ENCODE results near the gene SLC49A3. TPM values are rescaled to one million over a fixed set of nuclear protein-coding genes. Genes with fewer than 3 reads are reported as not detected.

Gene SLC49A3
- total and polyA plus RNA-seq, 2 of the 13 experiments (the other 11 are each of a cell fraction or from before 2014, with no cell fraction given), result 0.07 to 0.17 TPM

- no peak for TF ChIP-seq ZFP90 (CRISPR knock-in tag; IDR thresholded peaks at IDR 0.05; ENCODE audit: borderline replicate concordance)
- TF ChIP-seq ZNF235 (CRISPR knock-in tag; IDR thresholded peaks at IDR 0.05; ENCODE audit: borderline replicate concordance), result no peak
- TF ChIP-seq KDM5B (CRISPR knock-in tag; IDR thresholded peaks at IDR 0.05; ENCODE audit: borderline replicate concordance), result peak; percentile 38; the same call in 1 of the 2 replicates
- TF ChIP-seq KAT8 (CRISPR knock-in tag; IDR thresholded peaks at IDR 0.05), result peak; percentile 35; the same call in 1 of the 2 replicates
- no peak for TF ChIP-seq ZNF543 (CRISPR knock-in tag; IDR thresholded peaks at IDR 0.05)
- no peak for TF ChIP-seq POLR2AphosphoS5 (IDR thresholded peaks at IDR 0.05; ENCODE audit: low read depth, low read length)
- TF ChIP-seq ZNF160 (CRISPR knock-in tag; IDR thresholded peaks at IDR 0.05), result no peak
- TF ChIP-seq ZNF484 (CRISPR knock-in tag; IDR thresholded peaks at IDR 0.05; ENCODE audit: borderline replicate concordance, low read depth), result no peak
- no peak for TF ChIP-seq ZNF597 (CRISPR knock-in tag; IDR thresholded peaks at IDR 0.05)
- TF ChIP-seq KLF6 (CRISPR knock-in tag; IDR thresholded peaks at IDR 0.05), result 0 out of 2 replicates have a peak, but pooled peaks have one; percentile 45
- TF ChIP-seq CHD4 (IDR thresholded peaks at IDR 0.05; ENCODE audit: borderline replicate concordance, low read length), result peak; percentile 33; the same call in 1 of the 2 replicates
- peak; percentile 41; the same call in 1 of the 2 replicates for TF ChIP-seq RARA (CRISPR knock-in tag; IDR thresholded peaks at IDR 0.05)
- TF ChIP-seq SIX4 (CRISPR knock-in tag; IDR thresholded peaks at IDR 0.05), result no peak
- TF ChIP-seq NBN (conservative IDR thresholded peaks at IDR 0.05), result no peak
- no peak for TF ChIP-seq ASH2L (IDR thresholded peaks at IDR 0.05; ENCODE audit: insufficient read length, low read depth, low read length)
- no peak for TF ChIP-seq PCBP2 (optimal IDR thresholded peaks at IDR 0.05; ENCODE audit: low read depth, low read length, poor library complexity, severe bottlenecking)
- TF ChIP-seq DPF2 (CRISPR knock-in tag; IDR thresholded peaks at IDR 0.05; ENCODE audit: borderline replicate concordance, low read depth), result 0 out of 2 replicates have a peak, but pooled peaks have one; percentile 2
- TF ChIP-seq ZKSCAN8 (CRISPR knock-in tag; IDR thresholded peaks at IDR 0.05; ENCODE audit: borderline replicate concordance), result no peak
- TF ChIP-seq PRDM15 (CRISPR knock-in tag; IDR thresholded peaks at IDR 0.05), result no peak
- no peak for TF ChIP-seq TCF7 (IDR thresholded peaks at IDR 0.05; ENCODE audit: low read depth)
- peak; percentile 89 for TF ChIP-seq HIC2 (CRISPR knock-in tag; IDR thresholded peaks at IDR 0.05; ENCODE audit: low read depth)
- TF ChIP-seq ZNF75D (CRISPR knock-in tag; IDR thresholded peaks at IDR 0.05; ENCODE audit: borderline replicate concordance), result no peak
- no peak for TF ChIP-seq ZNF251 (CRISPR knock-in tag; IDR thresholded peaks at IDR 0.05)
- peak; percentile 65; the same call in 1 of the 2 replicates for TF ChIP-seq CBX5 (CRISPR knock-in tag; IDR thresholded peaks at IDR 0.05; ENCODE audit: borderline replicate concordance)
- peak; percentile 59; the same call in 1 of the 2 replicates for TF ChIP-seq SPEN (CRISPR knock-in tag; IDR thresholded peaks at IDR 0.05; ENCODE audit: low read depth)
Measured at GRCh38 chr4:683982-684622, 4.8 kb downstream of the SLC49A3 start (continued).
